ENCODE results near the gene SORCS3. TPM values are rescaled to one million over a fixed set of nuclear protein-coding genes. Genes with fewer than 3 reads are reported as not detected.

Gene SORCS3
- total and polyA plus RNA-seq, 4 donors: 0.29 TPM; not detected in 3

DNA sequence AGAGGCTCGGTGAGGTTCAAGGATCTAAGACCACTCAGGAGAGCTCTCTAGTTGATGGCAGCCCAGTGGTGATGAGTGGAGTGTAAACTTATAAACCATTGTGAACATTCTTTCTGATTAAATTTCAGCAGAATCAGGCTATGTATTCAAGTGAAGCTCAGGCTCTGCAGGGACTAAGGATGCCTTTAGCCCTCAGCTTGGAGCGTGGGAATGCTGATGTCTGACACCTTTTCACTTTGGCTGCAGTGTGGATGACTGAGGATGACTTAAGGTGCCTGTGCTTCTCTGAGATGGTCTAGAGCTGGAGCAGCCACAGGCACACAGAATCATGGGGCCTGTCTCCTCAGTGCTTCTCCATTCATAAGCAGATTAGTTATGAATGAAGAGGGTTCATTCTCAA, 150.4 kb downstream of the SORCS3 start:
- no peak overlapping the region for H3K4me3 ChIP-seq (ENCODE audit: low read length in 2 of 2)
- no peaks in the 10 kb centered on the region for H3K4me1 ChIP-seq (ENCODE audit: control insufficient read depth in 1 of 2, insufficient read depth in 2 of 2, low read length in 2 of 2)
- intact Hi-C loops (cut with DNase I): no loop called here
- DNase-seq: no peak
- WGBS, 2 donors: 73 to 77% methylated on average over 2 of the region's 2 CpGs
- peaks cover 2% of the 10 kb centered on the region for H3K9me3 ChIP-seq (ENCODE audit: control insufficient read depth, low read length)
- no peak for ATAC-seq (ENCODE audit: low FRiP score)
- H3K36me3 ChIP-seq (ENCODE audit: control insufficient read depth in 1 of 2, insufficient read depth in 2 of 2, low read length in 1 of 2): no peaks in the 10 kb centered on the region
- peaks cover 0 to 2% of the 10 kb centered on the region in 2 donors for H3K27me3 ChIP-seq (ENCODE audit: control insufficient read depth in 1 of 2, insufficient read depth in 2 of 2, low read length in 1 of 2)
- H3K27ac ChIP-seq (ENCODE audit: low read depth in 1 of 2, low read length in 2 of 2): no peak overlapping the region

DNA sequence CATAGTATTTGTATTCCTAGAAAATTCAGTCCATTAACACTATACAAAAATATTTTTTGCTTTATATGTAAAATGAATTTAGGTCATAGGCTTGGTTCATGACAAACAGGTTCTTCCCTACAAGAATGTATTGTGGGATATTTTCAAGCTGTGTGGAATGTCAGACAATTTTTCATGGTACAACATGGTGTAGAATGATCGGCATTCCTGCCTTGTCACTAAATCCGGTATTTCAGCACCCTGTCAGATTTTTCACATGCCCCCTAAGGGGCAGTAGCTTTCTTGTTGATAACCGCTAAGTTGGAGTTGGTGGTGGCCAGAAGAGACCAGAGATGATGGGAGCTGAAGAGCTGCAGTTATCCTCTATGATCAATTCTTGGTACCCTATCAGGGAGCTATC, 154.3 kb downstream of the SORCS3 start:
- Histone ChIP-seq H3K27ac (ENCODE audit: low read depth in 1 of 2, low read length in 2 of 2) (no peak overlapping the region), H3K36me3 (ENCODE audit: control insufficient read depth in 1 of 2, insufficient read depth in 2 of 2, low read length in 1 of 2) (no peaks in the 10 kb centered on the region), H3K4me3 (ENCODE audit: low read length in 2 of 2) (no peak overlapping the region), H3K27me3 (ENCODE audit: control insufficient read depth in 1 of 2, insufficient read depth in 2 of 2, low read length in 1 of 2) (peaks cover 0 to 2% of the 10 kb centered on the region in 2 donors), H3K4me1 (ENCODE audit: control insufficient read depth in 1 of 2, insufficient read depth in 2 of 2, low read length in 2 of 2) (no peaks in the 10 kb centered on the region), H3K9me3 (ENCODE audit: control insufficient read depth, low read length) (peaks cover 2% of the 10 kb centered on the region)
- DNase-seq (no peak), ATAC-seq (ENCODE audit: low FRiP score) (no peak)
- WGBS, 2 donors: 13 to 35% methylated on average over 3 of the region's 3 CpGs
- intact Hi-C loops (cut with DNase I): no loop called here

DNA sequence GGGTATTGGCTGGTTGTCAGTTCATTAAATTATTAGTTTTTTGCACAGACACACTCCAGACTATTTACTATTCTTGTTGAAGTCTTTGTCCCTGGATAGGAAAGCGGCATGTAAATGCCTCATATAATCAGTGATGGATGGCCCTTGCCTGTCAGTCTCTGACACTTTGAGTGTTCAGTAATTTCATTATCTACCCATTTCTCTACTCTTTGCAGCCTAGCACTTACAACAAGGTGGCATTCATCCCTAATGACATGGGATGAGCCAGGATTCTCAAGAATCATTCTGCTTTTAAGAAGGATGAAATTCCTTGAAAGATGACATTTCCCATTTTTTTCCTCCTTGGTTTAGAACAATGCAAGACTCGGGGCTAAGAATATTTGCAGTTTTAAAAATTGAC, 155.7 kb downstream of the SORCS3 start:
- Histone ChIP-seq H3K27me3 (ENCODE audit: control insufficient read depth in 1 of 2, insufficient read depth in 2 of 2, low read length in 1 of 2) (peaks cover 0 to 2% of the 10 kb centered on the region in 2 donors), H3K9me3 (ENCODE audit: control insufficient read depth, low read length) (peaks cover 2% of the 10 kb centered on the region), H3K36me3 (ENCODE audit: control insufficient read depth in 1 of 2, insufficient read depth in 2 of 2, low read length in 1 of 2) (no peaks in the 10 kb centered on the region), H3K27ac (ENCODE audit: low read depth in 1 of 2, low read length in 2 of 2) (no peak overlapping the region), H3K4me1 (ENCODE audit: control insufficient read depth in 1 of 2, insufficient read depth in 2 of 2, low read length in 2 of 2) (no peaks in the 10 kb centered on the region), H3K4me3 (ENCODE audit: low read length in 2 of 2) (no peak overlapping the region)
- 59 to 69% methylated on average over 2 of the region's 2 CpGs for whole genome bisulfite sequencing, 2 donors
- DNase-seq (no peak), ATAC-seq (ENCODE audit: low FRiP score) (no peak)
- intact Hi-C loops (cut with DNase I): no loop called here

DNA sequence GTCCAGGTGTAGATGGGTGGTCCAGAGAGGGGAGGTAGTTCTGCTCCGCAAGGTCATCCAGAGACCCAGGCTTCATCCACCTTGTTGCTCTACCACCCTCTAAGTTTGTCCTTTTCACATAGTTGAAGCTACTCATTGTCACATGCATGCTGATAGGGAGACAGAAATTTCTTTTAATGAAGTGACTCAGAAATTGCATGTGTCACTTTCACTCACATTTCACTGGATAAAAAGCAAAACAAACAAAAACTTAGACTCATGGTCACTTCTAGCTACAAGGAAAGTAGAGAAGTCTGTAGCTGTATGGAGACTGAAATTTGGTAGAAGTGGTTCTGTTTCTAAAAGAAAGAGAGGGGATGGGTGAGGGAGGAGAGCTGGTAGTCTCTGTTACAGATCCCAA, 161.9 kb downstream of the SORCS3 start:
- no peaks in the 10 kb centered on the region for H3K36me3 ChIP-seq (ENCODE audit: control insufficient read depth in 1 of 2, insufficient read depth in 2 of 2, low read length in 1 of 2)
- no peak overlapping the region for H3K4me3 ChIP-seq (ENCODE audit: low read length in 2 of 2)
- no peak for ATAC-seq (ENCODE audit: low FRiP score)
- peaks cover 1% of the 10 kb centered on the region for H3K9me3 ChIP-seq (ENCODE audit: control insufficient read depth, low read length)
- 89 to 92% methylated on average over 1 of the region's 1 CpG for WGBS, 2 donors
- H3K27me3 ChIP-seq (ENCODE audit: control insufficient read depth in 1 of 2, insufficient read depth in 2 of 2, low read length in 1 of 2): peaks cover 0 to 1% of the 10 kb centered on the region in 2 donors
- intact Hi-C loops (cut with DNase I): no loop called here
- no peak for DNase-seq
- no peak overlapping the region for H3K27ac ChIP-seq (ENCODE audit: low read depth in 1 of 2, low read length in 2 of 2)
- no peaks in the 10 kb centered on the region for H3K4me1 ChIP-seq (ENCODE audit: control insufficient read depth in 1 of 2, insufficient read depth in 2 of 2, low read length in 2 of 2)

DNA sequence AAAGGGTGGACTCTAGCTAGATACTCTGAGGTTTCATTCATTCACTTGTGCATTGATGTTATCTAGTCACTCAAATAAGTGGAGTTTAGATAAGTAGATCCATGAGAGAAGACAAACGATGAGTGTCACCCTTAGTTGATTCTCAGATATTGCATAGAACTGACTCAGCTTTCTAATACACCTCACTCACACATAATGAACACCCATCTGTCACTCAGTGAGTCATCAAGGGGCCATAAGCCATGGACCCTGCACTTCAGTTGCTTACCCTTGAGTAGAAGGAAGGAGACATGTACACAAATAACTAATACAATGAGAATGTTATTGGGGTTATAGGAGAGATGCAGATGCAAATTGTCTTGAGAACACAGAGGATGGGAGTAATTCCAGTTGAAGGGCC, 163.8 kb downstream of the SORCS3 start:
- no peaks in the 10 kb centered on the region for H3K36me3 ChIP-seq (ENCODE audit: control insufficient read depth in 1 of 2, insufficient read depth in 2 of 2, low read length in 1 of 2)
- DNase-seq: no peak
- H3K4me1 ChIP-seq (ENCODE audit: control insufficient read depth in 1 of 2, insufficient read depth in 2 of 2, low read length in 2 of 2): no peaks in the 10 kb centered on the region
- no peak overlapping the region for H3K27ac ChIP-seq (ENCODE audit: low read depth in 1 of 2, low read length in 2 of 2)
- 79 to 88% methylated on average over 1 of the region's 1 CpG for WGBS, 2 donors
- peaks cover 3% of the 10 kb centered on the region for H3K9me3 ChIP-seq (ENCODE audit: control insufficient read depth, low read length)
- ATAC-seq (ENCODE audit: low FRiP score): no peak
- peaks cover 0 to 1% of the 10 kb centered on the region in 2 donors for H3K27me3 ChIP-seq (ENCODE audit: control insufficient read depth in 1 of 2, insufficient read depth in 2 of 2, low read length in 1 of 2)
- intact Hi-C loops (cut with DNase I): no loop called here
- no peak overlapping the region for H3K4me3 ChIP-seq (ENCODE audit: low read length in 2 of 2)

DNA sequence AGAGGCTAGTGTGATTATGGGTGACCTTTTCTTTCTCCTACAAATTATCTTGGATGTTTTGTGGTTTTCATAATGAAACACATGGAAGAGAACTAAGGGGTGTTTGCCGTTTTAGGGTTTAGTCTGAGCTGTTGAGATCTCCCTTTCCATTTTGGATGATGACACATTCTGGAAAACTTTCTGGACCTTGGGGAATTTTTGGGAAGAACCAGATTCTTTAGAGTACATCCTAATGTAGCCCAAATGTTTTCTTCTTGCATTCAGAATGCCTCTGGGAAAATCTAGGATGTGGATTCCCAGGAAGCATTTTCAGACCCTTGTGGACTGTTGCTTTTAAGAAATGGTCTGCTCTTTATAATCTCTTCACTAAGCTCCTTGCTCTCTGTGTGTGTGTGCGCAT, 165.7 kb downstream of the SORCS3 start:
- H3K4me3 ChIP-seq (ENCODE audit: low read length in 2 of 2): no peak overlapping the region
- intact Hi-C loops (cut with DNase I): no loop called here
- DNase-seq: no peak
- no peak overlapping the region for H3K27ac ChIP-seq (ENCODE audit: low read depth in 1 of 2, low read length in 2 of 2)
- peaks cover 0 to 1% of the 10 kb centered on the region in 2 donors for H3K27me3 ChIP-seq (ENCODE audit: control insufficient read depth in 1 of 2, insufficient read depth in 2 of 2, low read length in 1 of 2)
- no peaks in the 10 kb centered on the region for H3K36me3 ChIP-seq (ENCODE audit: control insufficient read depth in 1 of 2, insufficient read depth in 2 of 2, low read length in 1 of 2)
- ATAC-seq (ENCODE audit: low FRiP score): no peak
- WGBS, 2 donors: 85 to 86% methylated on average over 2 of the region's 2 CpGs
- H3K4me1 ChIP-seq (ENCODE audit: control insufficient read depth in 1 of 2, insufficient read depth in 2 of 2, low read length in 2 of 2): no peaks in the 10 kb centered on the region
- peaks cover 3% of the 10 kb centered on the region for H3K9me3 ChIP-seq (ENCODE audit: control insufficient read depth, low read length)

DNA sequence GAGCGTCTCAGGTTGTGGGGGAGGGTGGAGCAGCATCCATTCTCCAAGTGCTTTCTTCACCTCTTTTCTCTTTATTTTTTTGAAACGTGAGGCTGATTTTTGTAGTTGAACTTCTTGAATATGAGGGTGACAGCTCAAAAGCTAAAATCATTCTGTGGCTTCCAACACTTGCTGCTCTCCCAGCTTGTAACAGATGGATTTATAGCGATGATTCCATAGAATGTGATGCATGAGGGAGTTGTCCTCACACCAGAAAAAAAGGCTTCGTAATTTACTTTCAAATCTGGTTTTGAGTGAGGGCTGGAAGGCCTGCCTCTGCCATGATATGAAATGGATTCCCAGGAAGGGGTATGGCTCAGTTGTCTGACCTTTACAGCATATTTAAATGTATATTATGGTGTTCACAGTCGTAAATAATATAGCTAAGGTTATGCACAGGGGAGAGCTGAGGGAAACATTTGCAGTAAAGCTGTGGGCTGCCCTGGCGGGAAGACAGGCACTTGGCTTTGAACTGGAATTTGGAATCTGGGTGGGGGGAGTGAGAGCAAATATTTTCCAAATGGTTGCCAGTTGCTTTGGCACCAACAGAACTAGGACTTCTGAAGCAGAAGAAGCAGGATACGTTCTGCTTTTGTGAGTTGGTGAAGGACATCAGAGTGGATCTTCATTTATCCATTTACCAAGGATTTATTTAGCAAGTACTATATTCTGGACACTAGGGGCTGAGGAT, 166.7 kb downstream of the SORCS3 start:
- Histone ChIP-seq H3K4me3 (ENCODE audit: low read length in 2 of 2) (no peak overlapping the region), H3K27me3 (ENCODE audit: control insufficient read depth in 1 of 2, insufficient read depth in 2 of 2, low read length in 1 of 2) (peaks cover 0 to 1% of the 10 kb centered on the region in 2 donors), H3K27ac (ENCODE audit: low read depth in 1 of 2, low read length in 2 of 2) (no peak overlapping the region), H3K9me3 (ENCODE audit: control insufficient read depth, low read length) (peaks cover 3% of the 10 kb centered on the region), H3K4me1 (ENCODE audit: control insufficient read depth in 1 of 2, insufficient read depth in 2 of 2, low read length in 2 of 2) (no peaks in the 10 kb centered on the region), H3K36me3 (ENCODE audit: control insufficient read depth in 1 of 2, insufficient read depth in 2 of 2, low read length in 1 of 2) (no peaks in the 10 kb centered on the region)
- intact Hi-C loops (cut with DNase I): no loop called here
- 59 to 65% methylated on average over 7 of the region's 7 CpGs for WGBS, 2 donors
- DNase-seq (no peak), ATAC-seq (ENCODE audit: low FRiP score) (no peak)

DNA sequence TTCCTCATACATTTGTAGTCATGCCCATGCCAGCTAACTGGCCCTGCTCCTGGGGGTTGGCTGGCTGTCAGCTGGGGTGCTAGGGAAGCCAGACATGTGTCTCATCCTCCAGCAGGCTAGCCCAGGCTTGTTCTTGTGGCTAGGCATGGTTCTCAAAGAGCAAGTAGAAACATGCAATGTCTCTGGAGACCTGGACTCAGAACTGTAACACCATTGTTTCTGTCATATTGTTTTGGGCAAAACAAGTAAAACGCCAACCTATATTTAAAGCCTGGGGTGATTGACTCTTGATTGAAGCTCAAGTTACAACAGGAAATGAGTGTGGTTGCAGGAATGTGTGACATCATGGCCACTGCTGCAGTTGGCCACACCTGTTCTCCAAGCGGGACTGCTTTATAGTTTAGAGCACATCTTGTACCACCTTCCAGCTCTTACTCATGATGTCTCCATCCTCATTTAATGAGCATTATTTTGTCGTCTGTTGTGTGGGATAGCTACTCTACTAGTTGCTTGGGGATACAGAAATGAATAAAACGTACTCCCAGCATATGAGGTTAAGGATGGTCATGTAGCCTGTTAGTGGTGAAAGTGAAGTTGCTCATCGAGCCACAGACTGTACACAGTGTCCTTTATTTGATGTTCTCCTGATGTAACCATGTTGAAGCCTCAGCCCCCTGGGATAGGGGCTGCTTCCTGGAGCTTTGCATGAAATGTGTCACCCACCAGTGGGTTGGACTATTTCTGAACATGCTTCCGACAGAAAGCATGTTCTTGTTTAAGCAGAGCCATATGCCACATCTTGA, 168.4 kb downstream of the SORCS3 start:
- peaks cover 3% of the 10 kb centered on the region for H3K9me3 ChIP-seq (ENCODE audit: control insufficient read depth, low read length)
- H3K4me1 ChIP-seq (ENCODE audit: control insufficient read depth in 1 of 2, insufficient read depth in 2 of 2, low read length in 2 of 2): no peaks in the 10 kb centered on the region
- intact Hi-C loops (cut with DNase I): no loop called here
- peaks cover 0 to 1% of the 10 kb centered on the region in 2 donors for H3K27me3 ChIP-seq (ENCODE audit: control insufficient read depth in 1 of 2, insufficient read depth in 2 of 2, low read length in 1 of 2)
- 53 to 57% methylated on average over 6 of the region's 6 CpGs for WGBS, 2 donors
- DNase-seq (no peak), ATAC-seq (ENCODE audit: low FRiP score) (no peak)
- no peak overlapping the region for H3K4me3 ChIP-seq (ENCODE audit: low read length in 2 of 2)
- H3K36me3 ChIP-seq (ENCODE audit: control insufficient read depth in 1 of 2, insufficient read depth in 2 of 2, low read length in 1 of 2): no peaks in the 10 kb centered on the region
- H3K27ac ChIP-seq (ENCODE audit: low read depth in 1 of 2, low read length in 2 of 2): no peak overlapping the region

DNA sequence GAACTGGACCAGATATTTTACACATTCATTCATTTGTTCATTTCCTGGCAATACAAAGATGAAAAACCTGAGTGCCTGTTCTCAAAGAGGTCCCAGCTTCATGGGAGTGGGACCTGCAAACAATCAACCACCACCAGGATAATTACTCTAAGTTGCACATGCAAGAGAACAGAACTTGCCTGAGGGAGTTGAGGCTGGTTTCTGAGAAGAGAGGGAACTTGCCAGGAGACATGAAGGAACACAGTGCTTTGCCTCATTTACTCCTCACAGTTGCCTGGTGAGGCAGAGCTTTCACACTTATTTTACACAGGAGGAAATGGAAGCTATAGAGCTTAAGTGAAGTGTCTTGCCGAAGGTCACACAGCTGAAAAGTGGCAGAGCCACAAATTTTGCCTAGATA, 170.1 kb downstream of the SORCS3 start:
- Histone ChIP-seq H3K4me1 (ENCODE audit: control insufficient read depth in 1 of 2, insufficient read depth in 2 of 2, low read length in 2 of 2) (no peaks in the 10 kb centered on the region), H3K9me3 (ENCODE audit: control insufficient read depth, low read length) (peaks cover 3% of the 10 kb centered on the region), H3K4me3 (ENCODE audit: low read length in 2 of 2) (no peak overlapping the region), H3K27me3 (ENCODE audit: control insufficient read depth in 1 of 2, insufficient read depth in 2 of 2, low read length in 1 of 2) (no peaks in the 10 kb centered on the region), H3K36me3 (ENCODE audit: control insufficient read depth in 1 of 2, insufficient read depth in 2 of 2, low read length in 1 of 2) (no peaks in the 10 kb centered on the region), H3K27ac (ENCODE audit: low read depth in 1 of 2, low read length in 2 of 2) (no peak overlapping the region)
- intact Hi-C loops (cut with DNase I): no loop called here
- ATAC-seq (ENCODE audit: low FRiP score) (no peak), DNase-seq (no peak)
- WGBS, 2 donors: 63 to 71% methylated on average over 1 of the region's 1 CpG

Data from aorta (tissue), 5 donors.